Osteoblast (primary cell): ENCODE results near the gene ARL4D. TPM values are rescaled to one million over a fixed set of nuclear protein-coding genes. Genes with fewer than 3 reads are reported as not detected.
"Not testable (repeated sequence)": the region's sequence is repeated elsewhere in the genome, so short reads cannot be mapped to it uniquely, and the experiment has no call there.

ENCODE experiments used
- DNase-seq: peaks from one replicate; pipeline ENCODE4 v3.0.0; 2011; ENCODE audit warnings: low spot score, mixed read lengths; ENCODE audit not compliant: insufficient read length; ENCODE audit errors: missing footprints
- H2AFZ ChIP-seq: 2 replicates; pipeline ENCODE4 v1.6.0; 2011; ENCODE audit warnings: mild to moderate bottlenecking, low read length
- H3K27ac ChIP-seq: 2 replicates; pipeline ENCODE4 v1.5.1; 2011; ENCODE audit warnings: mild to moderate bottlenecking, low read depth, low read length, moderate library complexity
- H3K27me3 ChIP-seq: 2 replicates; pipeline ENCODE4 v1.6.0; 2012; ENCODE audit warnings: mild to moderate bottlenecking, control low read depth, inconsistent platforms, low read length, moderate library complexity; ENCODE audit not compliant: insufficient read depth
- H3K36me3 ChIP-seq: 2 replicates; pipeline ENCODE4 v1.5.1; 2011; ENCODE audit warnings: mild to moderate bottlenecking, low read length, control low read depth, moderate library complexity; ENCODE audit not compliant: insufficient read depth
- H3K4me1 ChIP-seq: 2 replicates; pipeline ENCODE4 v1.5.1; 2011; ENCODE audit warnings: mild to moderate bottlenecking, low read length, control low read depth, moderate library complexity; ENCODE audit not compliant: insufficient read depth
- H3K4me2 ChIP-seq: 2 replicates; pipeline ENCODE4 v1.6.0; 2011; ENCODE audit warnings: mild to moderate bottlenecking, low read length; ENCODE audit not compliant: insufficient read depth
- H3K4me3 ChIP-seq: fragments of 200-600 bp; sonication (generic); 3 replicates; pipeline ENCODE4 v1.5.1; 2012; ENCODE audit warnings: mild to moderate bottlenecking, low read length, inconsistent platforms; ENCODE audit not compliant: insufficient read depth
- H3K79me2 ChIP-seq: 2 replicates; pipeline ENCODE4 v1.6.0; 2012; ENCODE audit warnings: mild to moderate bottlenecking, low read length, control low read depth, inconsistent platforms; ENCODE audit not compliant: insufficient read depth
- H3K9me3 ChIP-seq: 2 replicates; pipeline ENCODE4 v1.5.1; 2011; ENCODE audit warnings: low read depth, low read length, control low read depth
- H4K20me1 ChIP-seq: 2 replicates; pipeline ENCODE4 v1.6.0; 2012; ENCODE audit warnings: mild to moderate bottlenecking, low read length, control low read depth; ENCODE audit not compliant: insufficient read depth
- total RNA-seq: library from RNA; depleted of rRNA; stranded (reverse); fragments of >200 nt; gene quantifications from 2 replicates; pipeline ENCODE4 v1.2.3, GENCODE V29; 2012
- TF ChIP-seq, protein P1 (sequence below): IDR thresholded peaks from 2 replicates; pipeline ENCODE4 v1.5.1; 2011; ENCODE audit warnings: mild to moderate bottlenecking, low read depth, low read length, moderate library complexity; ENCODE audit errors: extremely low read depth

The ARL4D gene
- total RNA-seq, 1 donor: 18.8 TPM

- TF ChIP-seq, protein P1, sequence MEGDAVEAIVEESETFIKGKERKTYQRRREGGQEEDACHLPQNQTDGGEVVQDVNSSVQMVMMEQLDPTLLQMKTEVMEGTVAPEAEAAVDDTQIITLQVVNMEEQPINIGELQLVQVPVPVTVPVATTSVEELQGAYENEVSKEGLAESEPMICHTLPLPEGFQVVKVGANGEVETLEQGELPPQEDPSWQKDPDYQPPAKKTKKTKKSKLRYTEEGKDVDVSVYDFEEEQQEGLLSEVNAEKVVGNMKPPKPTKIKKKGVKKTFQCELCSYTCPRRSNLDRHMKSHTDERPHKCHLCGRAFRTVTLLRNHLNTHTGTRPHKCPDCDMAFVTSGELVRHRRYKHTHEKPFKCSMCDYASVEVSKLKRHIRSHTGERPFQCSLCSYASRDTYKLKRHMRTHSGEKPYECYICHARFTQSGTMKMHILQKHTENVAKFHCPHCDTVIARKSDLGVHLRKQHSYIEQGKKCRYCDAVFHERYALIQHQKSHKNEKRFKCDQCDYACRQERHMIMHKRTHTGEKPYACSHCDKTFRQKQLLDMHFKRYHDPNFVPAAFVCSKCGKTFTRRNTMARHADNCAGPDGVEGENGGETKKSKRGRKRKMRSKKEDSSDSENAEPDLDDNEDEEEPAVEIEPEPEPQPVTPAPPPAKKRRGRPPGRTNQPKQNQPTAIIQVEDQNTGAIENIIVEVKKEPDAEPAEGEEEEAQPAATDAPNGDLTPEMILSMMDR: peak; percentile 93
- Histone ChIP-seq H3K9me3 (no peaks in the 10 kb centered on the region), H3K4me1 (peaks cover 11% of the 10 kb centered on the region), H3K4me3 (peak overlapping the region; percentile 93), H4K20me1 (no peaks in the 10 kb centered on the region), H3K36me3 (no peaks in the 10 kb centered on the region), H3K27ac (peak overlapping the region; percentile 99), H3K4me2 (peak overlapping the region; percentile 100), H2AFZ (peak overlapping the region; percentile 97), H3K27me3 (no peaks in the 10 kb centered on the region), H3K79me2 (no peaks in the 10 kb centered on the region)
- peak; percentile 91 for DNase-seq
Measured at GRCh38 chr17:43389046-43389947, 9.5 kb upstream of the ARL4D start.

DNA sequence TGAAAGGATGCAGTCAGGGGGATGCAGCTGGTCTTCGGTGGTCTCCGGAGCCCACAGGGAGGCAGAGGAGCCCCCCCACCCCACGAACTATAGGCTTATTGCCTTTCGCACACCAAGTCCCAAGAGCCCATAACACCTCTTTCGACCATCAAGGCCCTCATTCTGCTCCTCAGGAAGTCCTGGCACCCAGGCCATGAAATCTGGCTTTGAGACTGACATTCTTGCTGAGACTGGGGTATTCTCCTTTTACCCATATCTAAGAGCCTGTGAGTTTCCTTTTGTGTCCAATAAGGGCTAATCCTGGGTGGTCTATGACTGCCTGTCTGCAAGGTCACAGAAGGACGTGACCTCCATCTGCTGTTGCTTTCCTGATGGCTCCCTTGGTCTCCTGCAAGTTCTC lies 6.4 kb upstream of the ARL4D start:
- Histone ChIP-seq H3K4me2 (no peak overlapping the region), H2AFZ (no peak overlapping the region), H3K27me3 (no peaks in the 10 kb centered on the region), H3K4me1 (peaks cover 12% of the 10 kb centered on the region), H3K9me3 (no peaks in the 10 kb centered on the region), H3K36me3 (no peaks in the 10 kb centered on the region), H4K20me1 (no peaks in the 10 kb centered on the region), H3K27ac (no peak overlapping the region), H3K79me2 (no peaks in the 10 kb centered on the region), H3K4me3 (no peak overlapping the region)
- DNase-seq: peak; percentile 32
- TF ChIP-seq, protein P1: no peak

GRCh38 chr17:43393944-43394482 lies 4.8 kb upstream of the ARL4D start:
- TF ChIP-seq, protein P1: peak; percentile 88
- Histone ChIP-seq H3K9me3 (no peaks in the 10 kb centered on the region), H3K27ac (peak overlapping the region; percentile 23), H3K4me3 (peak overlapping the region; percentile 49), H3K27me3 (no peaks in the 10 kb centered on the region), H3K4me2 (peak overlapping the region; percentile 74), H3K79me2 (peaks cover 4% of the 10 kb centered on the region), H3K36me3 (no peaks in the 10 kb centered on the region), H2AFZ (peak overlapping the region; percentile 81), H3K4me1 (peaks cover 17% of the 10 kb centered on the region), H4K20me1 (no peaks in the 10 kb centered on the region)
- DNase-seq: peak; percentile 91

GRCh38 chr17:43394696-43395095 lies 4.1 kb upstream of the ARL4D start:
- DNase-seq, H3K27me3 ChIP-seq, H3K4me2 ChIP-seq, H3K9me3 ChIP-seq, H3K36me3 ChIP-seq, H4K20me1 ChIP-seq, H3K4me3 ChIP-seq, H3K27ac ChIP-seq: not testable (repeated sequence)
- Histone ChIP-seq H3K79me2 (peaks cover 11% of the 10 kb centered on the region), H2AFZ (peak overlapping the region; percentile 81), H3K4me1 (peaks cover 18% of the 10 kb centered on the region)
